NCI-H82 (cell line): Measurements from ENCODE around the gene SNORC.

Experiments used
- DNase-seq: peaks from one replicate; lab custom pipeline; 2025; lab: John Stamatoyannopoulos, UW

The SNORC gene

GRCh38 chr2:232869138-232870017 lies 686 bp upstream of the SNORC start:
- peak; percentile 21 for DNase-seq

GRCh38 chr2:232870766-232871371 lies 805 bp downstream of the SNORC start:
- no peak for DNase-seq

GRCh38 chr2:232871418-232871834 lies 1.4 kb downstream of the SNORC start:
- no peak for DNase-seq

- no peak for DNase-seq
Observed at GRCh38 chr2:232871835-232872736, 2.0 kb downstream of the SNORC start.

GRCh38 chr2:232872826-232873225 lies 2.8 kb downstream of the SNORC start:
- no peak for DNase-seq

GRCh38 chr2:232873292-232873908 lies 3.3 kb downstream of the SNORC start:
- DNase-seq: no peak

GRCh38 chr2:232873909-232874641 lies 4.0 kb downstream of the SNORC start:
- DNase-seq: no peak

GRCh38 chr2:232874677-232875223 lies 4.7 kb downstream of the SNORC start:
- DNase-seq: no peak

GRCh38 chr2:232875256-232876121 lies 5.4 kb downstream of the SNORC start:
- peak; percentile 53 for DNase-seq

GRCh38 chr2:232876161-232876977 lies 6.3 kb downstream of the SNORC start:
- DNase-seq: peak; percentile 80

GRCh38 chr2:232876978-232877441 lies 6.9 kb downstream of the SNORC start:
- DNase-seq: no peak

- no peak for DNase-seq
Observed at GRCh38 chr2:232877940-232878511, 8.0 kb downstream of the SNORC start.

GRCh38 chr2:232878855-232879617 lies 9.0 kb downstream of the SNORC start:
- no peak for DNase-seq

GRCh38 chr2:232879618-232880494 lies 9.8 kb downstream of the SNORC start:
- no peak for DNase-seq

GRCh38 chr2:232880764-232881351 lies 10.8 kb downstream of the SNORC start:
- no peak for DNase-seq

- DNase-seq: no peak
Observed at GRCh38 chr2:232882085-232882484, 12.0 kb downstream of the SNORC start.
